Measurements from ENCODE around the gene PLOD3.

- TF ChIP-seq CTCF (IDR thresholded peaks at IDR 0.05; ENCODE audit: extremely low read depth in 1 of 2, insufficient read depth in 1 of 2, low read depth in 1 of 2, low read length in 2 of 2) (no peak), POLR2A (IDR thresholded peaks at IDR 0.05; ENCODE audit: low read depth, low read length) (no peak), EZH2 (IDR thresholded peaks at IDR 0.05; ENCODE audit: borderline replicate concordance, low read depth, low read length, severe bottlenecking) (no peak), MYC (IDR thresholded peaks at IDR 0.05; ENCODE audit: low read depth, low read length) (no peak), POLR2AphosphoS5 (IDR thresholded peaks at IDR 0.05; ENCODE audit: insufficient read depth, low read depth, low read length) (no peak), MAX (IDR thresholded peaks at IDR 0.05; ENCODE audit: insufficient read depth, insufficient read length) (no peak), GATA2 (IDR thresholded peaks at IDR 0.05; ENCODE audit: insufficient read depth, insufficient read length, low read depth, low read length) (no peak)
These were observed 21.1 kb upstream of the PLOD3 start for GRCh38 chr7:101238226-101239182.
